Right cardiac atrium (tissue), 5 donors: ENCODE data around the gene CLDN8. TPM values are rescaled to one million over a fixed set of nuclear protein-coding genes. Genes with fewer than 3 reads are reported as not detected.

ENCODE experiments used
- polyA plus RNA-seq: library from polyadenylated mRNA; stranded (reverse); fragments of 200-250 nt; gene quantifications from one replicate; pipeline ENCODE4 v1.2.3, GENCODE V29; 2013
- total RNA-seq, 4 donors: library from RNA; stranded (reverse); fragmentation: NEBNext Ultra II Directional; extraction: Animal tissue kit (Norgen Biotek cat#: 25700); gene quantifications; one replicate each; pipeline ENCODE4 v1.2.1, GENCODE V29; 2021
- donor health status: healthy with polysubstance abuse.
- donor health status: DM: no; HTN: yes; CAD: no.
- donor health status: DM: no; HTN: no; CAD: no.
- donor health status: DM: no; HTN: yes; CAD: no; lungs with severe emphysema.
- donor health status: DM: yes; HTN: yes; CAD: no.

CLDN8 gene
- total and polyA plus RNA-seq, 5 donors = not detected

Other genes starting within 250 kb of the CLDN8 start
- gene CLDN17, start 49.3 kb downstream of the CLDN8 start, total RNA-seq = not detected
- gene CLDN17, start 49.3 kb downstream of the CLDN8 start, polyA plus RNA-seq = not detected
- not detected for gene KRTAP24-1, start 66.9 kb upstream of the CLDN8 start, total RNA-seq
- not detected for gene KRTAP24-1, start 66.9 kb upstream of the CLDN8 start, polyA plus RNA-seq
- gene KRTAP25-1, start 73.4 kb upstream of the CLDN8 start, total RNA-seq = not detected
- gene KRTAP25-1, start 73.4 kb upstream of the CLDN8 start, polyA plus RNA-seq = not detected
- not detected for gene KRTAP26-1, start 104.2 kb upstream of the CLDN8 start, total RNA-seq
- gene KRTAP26-1, start 104.2 kb upstream of the CLDN8 start, polyA plus RNA-seq = not detected
- gene KRTAP27-1, start 121.6 kb upstream of the CLDN8 start, total RNA-seq = not detected
- gene KRTAP27-1, start 121.6 kb upstream of the CLDN8 start, polyA plus RNA-seq = not detected
- not detected for gene KRTAP23-1, start 132.5 kb upstream of the CLDN8 start, total RNA-seq
- not detected for gene KRTAP23-1, start 132.5 kb upstream of the CLDN8 start, polyA plus RNA-seq
- gene KRTAP13-2, start 156.2 kb upstream of the CLDN8 start, total RNA-seq = not detected
- not detected for gene KRTAP13-2, start 156.2 kb upstream of the CLDN8 start, polyA plus RNA-seq
- gene KRTAP13-1, start 179.9 kb upstream of the CLDN8 start, total RNA-seq = not detected
- gene KRTAP13-1, start 179.9 kb upstream of the CLDN8 start, polyA plus RNA-seq = not detected
- gene KRTAP13-3, start 209.8 kb upstream of the CLDN8 start, total RNA-seq = not detected
- gene KRTAP13-3, start 209.8 kb upstream of the CLDN8 start, polyA plus RNA-seq = not detected
- not detected for gene KRTAP13-4, start 214.1 kb upstream of the CLDN8 start, total RNA-seq
- gene KRTAP13-4, start 214.1 kb upstream of the CLDN8 start, polyA plus RNA-seq = not detected
- not detected for gene KRTAP15-1, start 224.2 kb upstream of the CLDN8 start, total RNA-seq
- not detected for gene KRTAP15-1, start 224.2 kb upstream of the CLDN8 start, polyA plus RNA-seq